Activated CD8-positive, alpha-beta T cell treated with anti-CD3 and anti-CD28 coated beads for 36 hours (primary cell): Measurements from ENCODE around the gene SEMA7A. TPM values are rescaled to one million over a fixed set of nuclear protein-coding genes. Genes with fewer than 3 reads are reported as not detected.
"Not testable (repeated sequence)": the region's sequence is repeated elsewhere in the genome, so short reads cannot be mapped to it uniquely, and the experiment has no call there.

ENCODE experiments used
- ATAC-seq: fragments of 200-7000 bp; cut with Tn5 transposase; one replicate; pipeline ENCODE4 v1.10.0; 2021; ENCODE audit warnings: mild to moderate bottlenecking, moderate library complexity
- CTCF ChIA-PET: fragments of 350-600 bp; sonication (Branson Sonifier 250); formaldehyde crosslinking; loops from one replicate; lab custom pipeline; 2021; ENCODE audit warnings: antibody characterized with exemption; lab: Charles Lee
- POLR2A ChIA-PET: fragments of 350-600 bp; sonication (Branson Sonifier 250); formaldehyde crosslinking; loops from one replicate; lab custom pipeline; 2021; ENCODE audit warnings: antibody characterized with exemption; lab: Charles Lee
- DNase-seq: peaks from one replicate; pipeline ENCODE4 v3.0.0-alpha.2; 2020
- H3K27ac Mint-ChIP-seq: one replicate; pipeline ENCODE4 v1.8.0; 2021; ENCODE audit warnings: mild to moderate bottlenecking, mixed read lengths
- H3K27me3 Mint-ChIP-seq: one replicate; pipeline ENCODE4 v1.8.0; 2021; ENCODE audit warnings: mixed read lengths
- H3K36me3 Mint-ChIP-seq: one replicate; pipeline ENCODE4 v1.8.0; 2021; ENCODE audit warnings: low read depth, mixed read lengths
- H3K4me1 Mint-ChIP-seq: one replicate; pipeline ENCODE4 v1.8.0; 2021; ENCODE audit warnings: low read depth, mixed read lengths
- H3K4me3 Mint-ChIP-seq: one replicate; pipeline ENCODE4 v1.8.0; 2021; ENCODE audit warnings: mild to moderate bottlenecking, moderate library complexity, mixed read lengths
- H3K9me3 Mint-ChIP-seq: one replicate; pipeline ENCODE4 v1.8.0; 2021; ENCODE audit warnings: mixed read lengths
- CTCF ChIP-seq: fragments of 200-600 bp; IDR thresholded peaks from one replicate; pipeline ENCODE4 v1.8.0; 2022; ENCODE audit warnings: antibody characterized with exemption, mild to moderate bottlenecking
- intact Hi-C: fragments of 100-400 bp; cut with micrococcal nuclease; formaldehyde crosslinking; loops from one replicate; pipeline ENCODE4 v1.10.0; 2022
- total RNA-seq, 2 experiments: library from RNA; stranded (reverse); gene quantifications; one replicate each; pipeline ENCODE4 v1.2.3, GENCODE V29; 2021

Gene SEMA7A
- total RNA-seq, result 10 to 100 TPM; 62.4 TPM

- POLR2A ChIA-PET, result interaction anchor here (0.5 to 7.3 kb wide), 9 partner anchors 28 to 199 kb away, joined by 3 to 56 read pairs (median 3); no protein-coding TSS in a partner anchor
- Mint-ChIP-seq H3K27ac (peak within 1 kb of the TSS; percentile 89), H3K9me3 (no peaks in the 10 kb centered on the region), H3K36me3 (peaks cover 32% of the 10 kb centered on the region), H3K4me3 (peak within 1 kb of the TSS; percentile 93), H3K4me1 (peaks cover 64% of the 10 kb centered on the region), H3K27me3 (no peaks in the 10 kb centered on the region)
- DNase-seq, result peak; percentile 85
- TF ChIP-seq CTCF, result no peak
- intact Hi-C loops, result no loop called here
- peak; percentile 89 for ATAC-seq
- CTCF ChIA-PET, result interaction anchor here (0.6 to 38.4 kb wide), 3 partner anchors 30 to 113 kb away, joined by 3 to 840 read pairs (median 8); no protein-coding TSS in a partner anchor
Measured at GRCh38 chr15:74433592-74434262, at the start of gene SEMA7A. SEMA7A (minus strand) TSS chr15:74433958; CDS start chr15:74433918, 40 bp downstream.

DNA sequence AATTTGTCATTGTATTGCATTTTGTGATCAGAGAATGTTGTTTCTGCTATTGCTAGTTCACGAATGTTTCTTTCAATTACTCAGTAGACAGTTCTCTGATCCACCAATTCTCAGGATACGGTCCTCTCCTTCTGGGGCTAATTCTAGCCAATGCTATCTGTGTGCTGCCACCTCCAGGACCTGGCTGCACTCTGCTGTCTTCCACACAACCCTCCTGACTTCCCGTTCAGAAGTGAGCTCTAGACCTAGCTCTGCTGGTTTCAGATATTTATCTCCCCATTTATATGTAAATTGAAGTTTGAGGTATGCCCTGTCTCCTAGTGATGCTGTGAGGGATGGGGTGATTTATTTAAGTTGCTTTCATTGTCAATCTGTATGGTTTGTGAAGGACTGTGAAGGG, 48.9 kb upstream of the SEMA7A start:
- no peak for DNase-seq
- H3K9me3 Mint-ChIP-seq, result no peaks in the 10 kb centered on the region
- intact Hi-C loops, result no loop called here
- no peak for TF ChIP-seq CTCF
- peaks cover 13% of the 10 kb centered on the region for H3K36me3 Mint-ChIP-seq
- no peak overlapping the region for H3K4me3 Mint-ChIP-seq
- no peak overlapping the region for H3K27ac Mint-ChIP-seq
- no peak for ATAC-seq
- H3K27me3 Mint-ChIP-seq, result no peaks in the 10 kb centered on the region
- CTCF ChIA-PET, result interaction anchor here (0.5 to 1.9 kb wide), 3 partner anchors 11 to 116 kb away, joined by 3 to 6 read pairs (median 3); no protein-coding TSS in a partner anchor
- POLR2A ChIA-PET, result interaction anchor here (0.8 to 1.8 kb wide), 2 partner anchors 8 to 10 kb away, joined by 4 to 5 read pairs; no protein-coding TSS in a partner anchor
- H3K4me1 Mint-ChIP-seq, result peaks cover 2% of the 10 kb centered on the region

GRCh38 chr15:74480364-74480763, 46.6 kb upstream of the SEMA7A start:
- H3K36me3 Mint-ChIP-seq, result peaks cover 11% of the 10 kb centered on the region
- H3K9me3 Mint-ChIP-seq, H3K27me3 Mint-ChIP-seq, POLR2A ChIA-PET, H3K4me1 Mint-ChIP-seq, H3K4me3 Mint-ChIP-seq, CTCF ChIA-PET, H3K27ac Mint-ChIP-seq, ATAC-seq, DNase-seq, intact Hi-C loops: not testable (repeated sequence)

DNA sequence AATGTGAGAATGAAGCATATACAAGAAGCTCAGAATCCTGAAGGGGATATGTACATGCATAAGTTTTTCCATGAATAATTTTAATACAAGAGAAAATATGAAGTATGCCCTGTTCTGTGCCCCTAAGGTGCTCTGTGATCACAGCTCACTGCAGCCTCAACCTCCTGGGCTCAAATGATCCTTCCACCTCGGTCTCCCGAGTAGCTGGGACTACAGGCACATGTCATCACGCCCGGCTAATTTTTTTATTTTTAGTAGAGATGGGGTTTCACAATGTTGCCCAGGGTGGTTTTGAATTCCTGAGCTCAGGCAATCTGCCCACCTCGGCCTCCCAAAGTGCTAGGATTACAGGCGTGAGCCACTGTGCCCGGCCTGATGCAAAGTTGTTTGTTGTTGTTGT, 37.9 kb upstream of the SEMA7A start:
- H3K27me3 Mint-ChIP-seq, intact Hi-C loops, H3K9me3 Mint-ChIP-seq, H3K27ac Mint-ChIP-seq, ATAC-seq, DNase-seq, H3K4me3 Mint-ChIP-seq, H3K4me1 Mint-ChIP-seq, H3K36me3 Mint-ChIP-seq: not testable (repeated sequence)
- POLR2A ChIA-PET, result interaction anchor here (0.8 kb wide), 1 partner anchor 9 kb away, joined by 3 read pairs; no protein-coding TSS in a partner anchor
- CTCF ChIA-PET, result interaction anchor here (0.8 to 1.9 kb wide), 3 partner anchors 11 to 32 kb away, joined by 3 to 6 read pairs (median 3); no protein-coding TSS in a partner anchor

GRCh38 chr15:74470631-74471395, 37.1 kb upstream of the SEMA7A start:
- no peak for TF ChIP-seq CTCF
- no peak for DNase-seq
- POLR2A ChIA-PET, result interaction anchor here (0.8 kb wide), 1 partner anchor 8 kb away, joined by 3 read pairs; no protein-coding TSS in a partner anchor
- H3K4me3 Mint-ChIP-seq, result no peak overlapping the region
- no peak overlapping the region for H3K27ac Mint-ChIP-seq
- CTCF ChIA-PET, result interaction anchor here (1.9 kb wide), 1 partner anchor 11 kb away, joined by 6 read pairs; no protein-coding TSS in a partner anchor
- no peaks in the 10 kb centered on the region for H3K9me3 Mint-ChIP-seq
- H3K4me1 Mint-ChIP-seq, result peaks cover 4% of the 10 kb centered on the region
- H3K36me3 Mint-ChIP-seq, result peaks cover 10% of the 10 kb centered on the region
- no peaks in the 10 kb centered on the region for H3K27me3 Mint-ChIP-seq
- intact Hi-C loops, result no loop called here
- no peak for ATAC-seq
